ENCODE measurements around the gene ZC3H14.
"Not testable (repeated sequence)": the region's sequence is repeated elsewhere in the genome, so short reads cannot be mapped to it uniquely, and the experiment has no call there.

ZC3H14 gene

DNA sequence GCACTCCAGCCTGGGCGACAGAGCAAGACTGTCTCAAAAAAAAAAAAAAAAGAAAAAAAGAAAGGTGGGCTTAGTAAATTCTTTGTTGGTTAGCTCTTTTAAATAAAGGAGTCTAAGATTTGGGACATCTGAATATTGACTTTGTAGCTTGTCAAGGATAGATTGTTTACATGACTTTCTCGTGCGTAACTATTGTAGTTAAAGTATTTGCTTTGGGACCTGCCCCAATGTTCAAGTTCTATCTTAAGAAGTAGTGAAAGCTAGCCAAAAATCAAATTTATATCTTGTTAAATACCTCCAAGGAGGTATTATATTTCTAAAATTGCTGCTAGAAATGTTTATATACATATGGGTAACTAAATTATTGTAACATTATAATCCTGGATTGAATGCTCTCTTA lies 40.4 kb upstream of the ZC3H14 start:
- Histone ChIP-seq H2AFZ (ENCODE audit: low read length) (no peak overlapping the region), H3K9me2 (replicated peaks; ENCODE audit: insufficient read depth, low read length) (no peaks in the 10 kb centered on the region), H3K36me3 (replicated peaks; ENCODE audit: insufficient read depth, low read length) (no peaks in the 10 kb centered on the region), H3F3A (ENCODE audit: insufficient read depth, low read length) (no peaks in the 10 kb centered on the region), H3K27ac (ENCODE audit: low read length) (no peak overlapping the region), H4K20me1 (ENCODE audit: insufficient read depth, low read length) (no peaks in the 10 kb centered on the region), H3K4me1 (ENCODE audit: low read length) (no peaks in the 10 kb centered on the region), H3K9me3 (replicated peaks; ENCODE audit: insufficient read depth, low read length) (no peaks in the 10 kb centered on the region), H3K4me2 (ENCODE audit: low read depth, low read length) (no peak overlapping the region), H3K9ac (ENCODE audit: low read length) (no peak overlapping the region), H3K4me3 (ENCODE audit: low read length) (no peak overlapping the region), H3K79me2 (ENCODE audit: low read length) (no peaks in the 10 kb centered on the region), H3K27me3 (replicated peaks; ENCODE audit: insufficient read depth, low read length) (no peaks in the 10 kb centered on the region)
- TF ChIP-seq, protein P1, sequence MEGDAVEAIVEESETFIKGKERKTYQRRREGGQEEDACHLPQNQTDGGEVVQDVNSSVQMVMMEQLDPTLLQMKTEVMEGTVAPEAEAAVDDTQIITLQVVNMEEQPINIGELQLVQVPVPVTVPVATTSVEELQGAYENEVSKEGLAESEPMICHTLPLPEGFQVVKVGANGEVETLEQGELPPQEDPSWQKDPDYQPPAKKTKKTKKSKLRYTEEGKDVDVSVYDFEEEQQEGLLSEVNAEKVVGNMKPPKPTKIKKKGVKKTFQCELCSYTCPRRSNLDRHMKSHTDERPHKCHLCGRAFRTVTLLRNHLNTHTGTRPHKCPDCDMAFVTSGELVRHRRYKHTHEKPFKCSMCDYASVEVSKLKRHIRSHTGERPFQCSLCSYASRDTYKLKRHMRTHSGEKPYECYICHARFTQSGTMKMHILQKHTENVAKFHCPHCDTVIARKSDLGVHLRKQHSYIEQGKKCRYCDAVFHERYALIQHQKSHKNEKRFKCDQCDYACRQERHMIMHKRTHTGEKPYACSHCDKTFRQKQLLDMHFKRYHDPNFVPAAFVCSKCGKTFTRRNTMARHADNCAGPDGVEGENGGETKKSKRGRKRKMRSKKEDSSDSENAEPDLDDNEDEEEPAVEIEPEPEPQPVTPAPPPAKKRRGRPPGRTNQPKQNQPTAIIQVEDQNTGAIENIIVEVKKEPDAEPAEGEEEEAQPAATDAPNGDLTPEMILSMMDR (IDR thresholded peaks at IDR 0.05; ENCODE audit: low read length): no peak
- TF ChIP-seq EZH2phosphoT487 (IDR thresholded peaks at IDR 0.05; ENCODE audit: low read length) (no peak), EZH2 (optimal IDR thresholded peaks at IDR 0.05; ENCODE audit: low read depth, low read length) (no peak)
- DNase-seq: no peak

DNA sequence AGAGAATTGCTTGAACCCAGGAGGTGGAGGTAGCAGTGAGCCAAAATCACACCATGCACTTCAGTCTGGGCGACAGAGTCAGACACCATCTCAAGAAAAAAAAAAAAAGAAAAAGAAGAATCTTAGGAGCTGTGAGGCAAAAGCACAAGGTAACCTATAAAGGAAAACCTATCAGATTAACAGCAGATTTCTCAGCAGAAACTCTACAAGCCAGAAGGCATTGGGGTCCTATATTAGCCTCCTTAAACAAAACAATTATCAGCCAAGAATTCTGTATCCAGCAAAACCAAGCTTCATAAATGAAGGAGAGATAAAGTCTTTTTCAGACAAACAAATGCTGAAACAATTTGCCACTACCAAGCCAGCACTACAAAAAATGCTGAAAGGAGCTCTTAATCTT lies 32.9 kb upstream of the ZC3H14 start:
- not testable (repeated sequence) for H3K36me3 ChIP-seq (replicated peaks; ENCODE audit: insufficient read depth, low read length); H3K4me2 ChIP-seq (ENCODE audit: low read depth, low read length); H3K9me3 ChIP-seq (replicated peaks; ENCODE audit: insufficient read depth, low read length); H3K27me3 ChIP-seq (replicated peaks; ENCODE audit: insufficient read depth, low read length); H3F3A ChIP-seq (ENCODE audit: insufficient read depth, low read length); H3K4me3 ChIP-seq (ENCODE audit: low read length); H3K27ac ChIP-seq (ENCODE audit: low read length); H4K20me1 ChIP-seq (ENCODE audit: insufficient read depth, low read length); H2AFZ ChIP-seq (ENCODE audit: low read length); H3K9ac ChIP-seq (ENCODE audit: low read length); H3K4me1 ChIP-seq (ENCODE audit: low read length); H3K79me2 ChIP-seq (ENCODE audit: low read length); DNase-seq; H3K9me2 ChIP-seq (replicated peaks; ENCODE audit: insufficient read depth, low read length)

DNA sequence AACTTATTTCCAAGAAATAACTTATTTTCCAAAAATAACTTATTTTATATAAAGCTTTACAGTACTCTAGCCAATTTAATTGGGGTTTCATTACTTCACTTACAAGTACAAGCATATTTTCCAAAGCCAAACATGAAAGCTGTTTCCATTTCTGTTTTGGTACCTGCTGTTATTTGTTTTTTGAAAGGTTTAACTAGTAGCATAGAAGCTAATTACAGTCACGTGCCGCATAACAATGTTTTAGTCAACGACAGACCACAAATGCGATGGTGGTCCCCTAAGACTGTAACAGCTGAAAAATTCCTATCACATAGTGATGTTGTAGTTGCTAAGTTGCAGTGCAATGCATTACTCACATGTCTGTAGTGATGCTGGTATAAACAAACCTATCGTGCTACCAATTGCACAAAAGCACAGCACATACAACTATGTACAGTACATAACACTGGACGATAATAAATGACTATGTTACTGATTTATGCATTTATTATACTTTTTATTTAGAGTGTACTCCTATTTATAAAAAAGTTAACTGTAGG lies 29.7 kb upstream of the ZC3H14 start:
- no peak overlapping the region for H3K9ac ChIP-seq (ENCODE audit: low read length)
- H3K36me3 ChIP-seq (replicated peaks; ENCODE audit: insufficient read depth, low read length): no peaks in the 10 kb centered on the region
- TF ChIP-seq EZH2 (optimal IDR thresholded peaks at IDR 0.05; ENCODE audit: low read depth, low read length): no peak
- TF ChIP-seq EZH2phosphoT487 (IDR thresholded peaks at IDR 0.05; ENCODE audit: low read length): no peak
- TF ChIP-seq, protein P1 (IDR thresholded peaks at IDR 0.05; ENCODE audit: low read length): no peak
- H3K27me3 ChIP-seq (replicated peaks; ENCODE audit: insufficient read depth, low read length): no peaks in the 10 kb centered on the region
- H3K79me2 ChIP-seq (ENCODE audit: low read length): no peaks in the 10 kb centered on the region
- no peaks in the 10 kb centered on the region for H3K9me3 ChIP-seq (replicated peaks; ENCODE audit: insufficient read depth, low read length)
- DNase-seq: no peak
- H3K9me2 ChIP-seq (replicated peaks; ENCODE audit: insufficient read depth, low read length): no peaks in the 10 kb centered on the region
- H3F3A ChIP-seq (ENCODE audit: insufficient read depth, low read length): no peaks in the 10 kb centered on the region
- no peaks in the 10 kb centered on the region for H4K20me1 ChIP-seq (ENCODE audit: insufficient read depth, low read length)
- H2AFZ ChIP-seq (ENCODE audit: low read length): no peak overlapping the region
- no peaks in the 10 kb centered on the region for H3K4me1 ChIP-seq (ENCODE audit: low read length)
- no peak overlapping the region for H3K4me3 ChIP-seq (ENCODE audit: low read length)
- H3K4me2 ChIP-seq (ENCODE audit: low read depth, low read length): no peak overlapping the region
- no peak overlapping the region for H3K27ac ChIP-seq (ENCODE audit: low read length)

DNA sequence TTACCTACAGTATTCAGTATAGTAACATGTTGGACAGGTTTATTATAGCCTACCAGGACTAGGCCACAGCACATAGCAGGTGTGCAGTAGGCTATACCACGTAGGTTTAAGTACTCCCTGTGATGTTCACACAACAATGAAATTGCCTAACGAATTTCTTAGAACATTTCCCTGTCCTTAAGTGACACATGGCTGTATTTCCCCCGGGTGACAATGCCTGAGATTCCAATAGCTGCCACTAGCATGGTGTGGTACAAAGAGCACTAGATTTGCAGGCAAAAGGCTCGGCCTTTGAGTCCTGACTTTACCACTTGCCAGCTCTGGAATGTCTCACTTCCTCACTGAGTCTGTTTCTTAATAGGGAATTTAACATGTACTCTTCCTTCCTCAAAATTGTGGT lies 27.7 kb upstream of the ZC3H14 start:
- no peaks in the 10 kb centered on the region for H4K20me1 ChIP-seq (ENCODE audit: insufficient read depth, low read length)
- H3K4me3 ChIP-seq (ENCODE audit: low read length): no peak overlapping the region
- H3F3A ChIP-seq (ENCODE audit: insufficient read depth, low read length): no peaks in the 10 kb centered on the region
- no peak for DNase-seq
- no peaks in the 10 kb centered on the region for H3K9me2 ChIP-seq (replicated peaks; ENCODE audit: insufficient read depth, low read length)
- no peaks in the 10 kb centered on the region for H3K79me2 ChIP-seq (ENCODE audit: low read length)
- no peak overlapping the region for H3K27ac ChIP-seq (ENCODE audit: low read length)
- no peak overlapping the region for H3K9ac ChIP-seq (ENCODE audit: low read length)
- H3K36me3 ChIP-seq (replicated peaks; ENCODE audit: insufficient read depth, low read length): no peaks in the 10 kb centered on the region
- no peak for TF ChIP-seq EZH2 (optimal IDR thresholded peaks at IDR 0.05; ENCODE audit: low read depth, low read length)
- TF ChIP-seq EZH2phosphoT487 (IDR thresholded peaks at IDR 0.05; ENCODE audit: low read length): no peak
- TF ChIP-seq, protein P1 (IDR thresholded peaks at IDR 0.05; ENCODE audit: low read length): no peak
- H2AFZ ChIP-seq (ENCODE audit: low read length): no peak overlapping the region
- no peak overlapping the region for H3K4me2 ChIP-seq (ENCODE audit: low read depth, low read length)
- no peaks in the 10 kb centered on the region for H3K4me1 ChIP-seq (ENCODE audit: low read length)
- no peaks in the 10 kb centered on the region for H3K27me3 ChIP-seq (replicated peaks; ENCODE audit: insufficient read depth, low read length)
- no peaks in the 10 kb centered on the region for H3K9me3 ChIP-seq (replicated peaks; ENCODE audit: insufficient read depth, low read length)
